GM21447 (cell line): ENCODE data around the gene C10orf143.
"Not testable (repeated sequence)": the region's sequence is repeated elsewhere in the genome, so short reads cannot be mapped to it uniquely, and the experiment has no call there.

Experiments used
- ATAC-seq: cut with Tn5 transposase; IDR thresholded peaks from one replicate; pipeline ENCODE4 v1.9.1; 2021; ENCODE audit not compliant: unreplicated experiment

C10orf143 gene

GRCh38 chr10:130037169-130037661 lies 73.4 kb downstream of the C10orf143 start:
- no peak for ATAC-seq

GRCh38 chr10:130036296-130037065 lies 74.1 kb downstream of the C10orf143 start:
- ATAC-seq: no peak

GRCh38 chr10:130029209-130029608 lies 81.4 kb downstream of the C10orf143 start:
- ATAC-seq: no peak

- no peak for ATAC-seq
These were observed 82.2 kb downstream of the C10orf143 start for GRCh38 chr10:130028465-130028819.

- ATAC-seq: no peak
These were observed 82.7 kb downstream of the C10orf143 start for GRCh38 chr10:130027716-130028464.

- no peak for ATAC-seq
These were observed 83.8 kb downstream of the C10orf143 start for GRCh38 chr10:130026670-130027456.

- ATAC-seq: no peak
These were observed 84.7 kb downstream of the C10orf143 start for GRCh38 chr10:130025811-130026485.

GRCh38 chr10:130025326-130025725 lies 85.3 kb downstream of the C10orf143 start:
- ATAC-seq: no peak

GRCh38 chr10:130024779-130025325 lies 85.8 kb downstream of the C10orf143 start:
- no peak for ATAC-seq

GRCh38 chr10:130024326-130024725 lies 86.3 kb downstream of the C10orf143 start:
- ATAC-seq: not testable (repeated sequence)

GRCh38 chr10:130023454-130024230 lies 87.0 kb downstream of the C10orf143 start:
- no peak for ATAC-seq

- ATAC-seq: no peak
These were observed 87.9 kb downstream of the C10orf143 start for GRCh38 chr10:130022511-130023299.

- ATAC-seq: no peak
These were observed 88.5 kb downstream of the C10orf143 start for GRCh38 chr10:130022086-130022485.

- ATAC-seq: no peak
These were observed 89.2 kb downstream of the C10orf143 start for GRCh38 chr10:130021383-130021950.

GRCh38 chr10:130020651-130021382 lies 89.8 kb downstream of the C10orf143 start:
- ATAC-seq: no peak

- ATAC-seq: no peak
These were observed 91.9 kb downstream of the C10orf143 start for GRCh38 chr10:130018730-130019185.

GRCh38 chr10:130018265-130018664 lies 92.4 kb downstream of the C10orf143 start:
- no peak for ATAC-seq

- no peak for ATAC-seq
These were observed 93.0 kb downstream of the C10orf143 start for GRCh38 chr10:130017631-130018022.
